Measurements from ENCODE around the gene MMP28.

DNA sequence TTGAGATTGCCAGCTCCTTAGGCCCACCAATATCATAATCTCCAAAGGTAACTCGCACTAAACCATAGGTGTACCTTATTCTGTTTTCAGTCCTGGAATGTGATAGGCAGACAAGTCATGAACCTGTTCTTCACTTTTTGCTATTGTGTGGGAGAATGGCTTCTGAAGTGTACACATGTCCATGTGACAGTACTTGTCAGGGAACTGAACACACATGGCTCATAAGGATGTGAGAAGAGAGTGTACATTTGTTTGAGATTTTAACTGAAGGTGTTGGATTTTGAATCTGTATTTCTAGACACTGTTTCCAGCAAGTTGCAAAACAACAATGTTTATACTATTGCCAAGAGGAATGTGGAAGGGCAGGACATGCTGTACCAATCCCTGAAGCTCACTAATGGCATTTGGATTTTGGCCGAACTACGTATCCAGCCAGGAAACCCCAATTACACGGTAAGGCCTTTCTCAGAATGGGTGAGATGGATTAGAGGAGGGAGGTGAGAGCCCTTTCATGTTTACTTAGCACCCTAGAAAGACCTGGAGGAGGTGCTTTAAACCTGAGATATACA is 78.5 kb downstream of the MMP28 start:
- TF ChIP-seq, protein P1, sequence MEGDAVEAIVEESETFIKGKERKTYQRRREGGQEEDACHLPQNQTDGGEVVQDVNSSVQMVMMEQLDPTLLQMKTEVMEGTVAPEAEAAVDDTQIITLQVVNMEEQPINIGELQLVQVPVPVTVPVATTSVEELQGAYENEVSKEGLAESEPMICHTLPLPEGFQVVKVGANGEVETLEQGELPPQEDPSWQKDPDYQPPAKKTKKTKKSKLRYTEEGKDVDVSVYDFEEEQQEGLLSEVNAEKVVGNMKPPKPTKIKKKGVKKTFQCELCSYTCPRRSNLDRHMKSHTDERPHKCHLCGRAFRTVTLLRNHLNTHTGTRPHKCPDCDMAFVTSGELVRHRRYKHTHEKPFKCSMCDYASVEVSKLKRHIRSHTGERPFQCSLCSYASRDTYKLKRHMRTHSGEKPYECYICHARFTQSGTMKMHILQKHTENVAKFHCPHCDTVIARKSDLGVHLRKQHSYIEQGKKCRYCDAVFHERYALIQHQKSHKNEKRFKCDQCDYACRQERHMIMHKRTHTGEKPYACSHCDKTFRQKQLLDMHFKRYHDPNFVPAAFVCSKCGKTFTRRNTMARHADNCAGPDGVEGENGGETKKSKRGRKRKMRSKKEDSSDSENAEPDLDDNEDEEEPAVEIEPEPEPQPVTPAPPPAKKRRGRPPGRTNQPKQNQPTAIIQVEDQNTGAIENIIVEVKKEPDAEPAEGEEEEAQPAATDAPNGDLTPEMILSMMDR (IDR thresholded peaks at IDR 0.05; ENCODE audit: insufficient read depth, low read length, poor library complexity, severe bottlenecking): no peak
- no peak for TF ChIP-seq EZH2phosphoT487 (conservative IDR thresholded peaks at IDR 0.05; ENCODE audit: low read length)
